NCI-H128 (cell line): ENCODE results near the gene FAM177A1.
A peak's percentile ranks its signal among the peaks of the same experiment; 100 is the strongest.
"Not testable (repeated sequence)": the region's sequence is repeated elsewhere in the genome, so short reads cannot be mapped to it uniquely, and the experiment has no call there.

ENCODE experiments used
- DNase-seq: peaks from one replicate; lab custom pipeline; 2025; ENCODE audit not compliant: unreplicated experiment; lab: John Stamatoyannopoulos, UW

Gene FAM177A1, protein sequence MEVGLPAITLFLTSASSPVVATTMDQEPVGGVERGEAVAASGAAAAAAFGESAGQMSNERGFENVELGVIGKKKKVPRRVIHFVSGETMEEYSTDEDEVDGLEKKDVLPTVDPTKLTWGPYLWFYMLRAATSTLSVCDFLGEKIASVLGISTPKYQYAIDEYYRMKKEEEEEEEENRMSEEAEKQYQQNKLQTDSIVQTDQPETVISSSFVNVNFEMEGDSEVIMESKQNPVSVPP

DNA sequence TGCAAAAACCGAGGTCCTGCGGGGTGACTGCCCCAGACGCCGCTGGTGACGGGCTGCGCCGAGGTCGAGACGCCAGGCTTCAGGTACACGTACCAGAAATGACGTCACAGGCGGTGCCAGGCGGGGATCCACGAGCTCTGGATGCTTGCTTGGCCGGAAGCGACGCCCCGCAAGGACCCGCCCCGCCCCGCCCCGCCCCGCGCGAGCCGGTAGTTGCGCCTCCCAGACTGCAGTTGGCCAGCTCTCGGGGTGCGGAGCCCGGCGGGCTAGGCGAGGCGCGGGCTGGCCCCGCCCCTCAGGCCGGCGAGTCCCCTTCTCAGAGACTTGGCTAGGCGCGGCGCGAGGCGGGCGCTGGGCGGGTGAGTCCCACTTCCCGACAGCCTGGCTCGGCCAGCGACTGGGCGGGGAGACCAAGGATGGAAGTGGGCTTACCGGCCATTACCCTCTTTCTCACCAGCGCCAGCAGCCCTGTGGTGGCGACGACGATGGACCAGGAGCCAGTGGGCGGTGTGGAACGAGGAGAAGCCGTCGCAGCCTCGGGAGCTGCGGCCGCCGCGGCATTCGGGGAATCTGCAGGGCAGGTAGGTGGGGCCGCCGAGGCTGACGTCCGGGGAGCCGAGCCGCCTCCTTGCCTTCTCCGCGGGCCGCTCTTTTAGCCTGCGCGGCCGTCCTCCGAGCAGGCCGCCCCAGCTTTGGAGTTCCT is at the start of gene FAM177A1:
Gene FAM177A1, plus strand, starts transcription at position 225 of the 703 bp plus-strand sequence. Its CDS starts 192 bp downstream, at position 417.
- peak; percentile 91 for DNase-seq

DNA sequence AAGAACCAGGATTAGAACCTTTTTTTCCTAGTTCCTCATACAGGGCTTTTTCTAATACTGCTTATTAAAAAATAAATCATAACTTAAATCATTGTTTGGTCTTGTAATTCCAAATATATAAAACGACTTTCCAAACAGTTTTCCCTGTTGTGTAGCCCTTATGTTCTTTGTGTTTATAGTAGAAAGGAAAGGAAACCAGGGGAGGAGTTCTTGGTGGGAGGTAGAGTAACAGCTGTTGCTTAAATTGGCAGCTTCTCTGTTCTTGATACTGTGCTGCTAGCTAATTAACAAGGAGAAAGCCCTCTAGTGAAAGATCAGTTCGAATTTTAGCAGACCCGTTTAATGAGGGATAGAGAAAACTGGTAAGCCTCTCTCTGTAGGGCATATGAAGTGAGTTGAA is 48.3 kb upstream of the FAM177A1 start:
- DNase-seq = no peak

- no peak for DNase-seq
Measured at GRCh38 chr14:34999500-34999899, 46.6 kb upstream of the FAM177A1 start.

DNA sequence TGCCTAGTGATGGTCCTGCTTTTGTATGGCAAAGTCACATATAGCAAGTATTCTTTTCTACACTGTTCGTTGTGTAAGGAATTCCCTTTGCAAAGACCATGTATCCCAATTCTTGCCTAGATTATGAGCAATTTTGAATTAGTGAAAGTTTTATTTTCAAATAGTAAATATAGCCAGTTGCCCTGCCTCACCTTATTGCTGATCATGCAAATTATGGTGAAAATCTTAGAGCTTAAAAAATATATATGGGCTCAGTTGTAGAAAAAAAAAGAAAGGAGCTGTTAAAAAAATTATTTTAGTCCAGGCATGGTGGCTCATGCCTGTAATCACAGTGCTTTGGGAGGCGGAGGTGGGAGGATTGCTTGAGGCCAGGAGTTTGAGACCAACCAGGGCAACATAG is 44.5 kb upstream of the FAM177A1 start:
- no peak for DNase-seq

DNA sequence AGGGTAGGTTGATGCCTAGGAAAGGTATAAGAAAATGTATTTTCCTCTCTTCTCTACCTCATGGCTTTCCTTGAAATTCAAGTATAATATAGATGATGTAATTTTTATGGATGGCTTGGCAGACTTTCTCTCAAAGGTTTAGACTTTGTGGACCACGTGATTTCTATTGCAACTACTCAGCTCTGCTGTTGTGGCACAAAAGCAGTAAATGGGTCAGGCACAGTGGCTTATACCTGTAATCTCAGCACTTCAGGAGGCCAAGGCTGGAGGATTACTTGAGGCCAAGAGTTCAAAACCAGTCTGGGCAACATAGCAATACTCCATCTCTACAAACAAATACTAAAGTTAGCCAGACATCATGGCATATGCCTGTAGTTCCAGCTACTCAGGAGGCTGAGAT is 41.2 kb upstream of the FAM177A1 start:
- DNase-seq = no peak

DNA sequence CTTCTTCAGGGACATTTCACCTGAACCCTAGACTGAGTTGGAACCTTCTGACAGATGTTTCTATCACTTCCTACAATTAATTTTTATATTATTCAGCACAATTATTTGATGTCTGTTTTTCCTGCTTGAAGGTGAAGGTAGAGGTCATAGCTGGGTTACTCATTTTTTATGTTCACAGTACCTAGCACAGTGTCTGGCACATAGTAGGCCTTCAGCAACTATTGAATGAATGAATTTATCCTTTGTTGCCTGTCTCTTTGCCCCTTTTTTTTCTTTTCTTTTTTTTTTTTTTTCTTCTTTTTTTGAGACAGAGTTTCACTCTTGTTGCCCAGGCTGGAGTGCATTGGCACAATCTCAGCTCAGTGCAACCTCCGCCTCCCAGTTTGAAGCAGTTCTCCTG is 29.5 kb upstream of the FAM177A1 start:
- DNase-seq = no peak

DNA sequence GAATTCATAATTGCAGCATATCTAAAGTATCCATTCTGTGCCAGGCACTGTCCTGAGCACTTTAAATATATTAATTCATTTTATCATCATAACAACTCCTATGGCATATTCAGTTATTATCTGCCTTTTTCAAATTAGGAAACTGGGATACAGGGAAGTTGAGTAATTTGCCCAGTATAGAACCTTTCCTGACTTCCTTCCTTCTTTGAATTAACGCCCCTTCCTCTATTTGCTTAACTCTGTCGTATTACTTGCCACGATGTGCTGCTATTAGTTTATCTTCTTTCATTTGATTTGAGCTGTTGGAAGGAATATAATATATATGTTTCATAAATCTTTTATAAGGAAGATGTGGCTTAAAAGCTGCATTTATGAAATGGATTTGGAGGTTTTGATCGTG is 25.4 kb upstream of the FAM177A1 start:
- DNase-seq = no peak

DNA sequence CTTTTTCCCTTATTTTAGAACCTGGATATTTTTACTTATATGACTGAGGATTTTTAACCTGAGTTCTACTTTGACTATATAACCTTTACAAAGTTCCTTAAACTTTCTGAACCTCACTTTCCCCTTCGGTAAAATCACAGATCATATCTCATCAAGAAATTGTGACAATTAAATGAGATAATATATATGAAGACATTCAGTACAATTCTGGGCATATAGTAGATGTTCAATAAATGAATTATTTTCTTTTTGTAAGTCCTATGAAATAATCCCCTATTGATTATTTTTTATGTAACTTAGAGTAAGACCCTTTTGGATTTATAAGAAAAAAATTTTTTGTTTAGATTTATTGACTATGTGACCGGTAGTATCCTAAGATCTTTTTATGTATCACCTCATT is 17.6 kb upstream of the FAM177A1 start:
- no peak for DNase-seq

DNA sequence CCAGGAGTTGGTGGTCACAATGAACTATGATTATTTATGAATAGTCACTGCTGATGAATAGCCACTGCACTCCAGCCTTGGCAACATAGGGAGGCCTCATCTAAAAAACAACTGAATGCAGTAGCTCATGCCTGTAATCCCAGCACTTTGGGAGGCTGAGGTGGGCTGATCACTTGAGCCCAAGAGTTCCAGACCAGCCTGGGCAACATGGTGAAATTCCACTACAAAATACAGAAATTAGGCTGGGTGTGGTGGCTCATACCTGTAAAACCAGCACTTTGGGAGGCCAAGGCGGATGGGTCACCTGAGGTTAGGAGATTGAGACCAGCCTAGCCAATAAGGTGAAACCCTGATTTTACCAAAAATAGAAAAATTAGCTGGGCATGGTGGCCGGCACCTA is 13.5 kb upstream of the FAM177A1 start:
- no peak for DNase-seq

- no peak for DNase-seq
Measured at GRCh38 chr14:35034440-35034833, 11.6 kb upstream of the FAM177A1 start.

GRCh38 chr14:35034944-35035554 is 11.0 kb upstream of the FAM177A1 start:
- DNase-seq = not testable (repeated sequence)

DNA sequence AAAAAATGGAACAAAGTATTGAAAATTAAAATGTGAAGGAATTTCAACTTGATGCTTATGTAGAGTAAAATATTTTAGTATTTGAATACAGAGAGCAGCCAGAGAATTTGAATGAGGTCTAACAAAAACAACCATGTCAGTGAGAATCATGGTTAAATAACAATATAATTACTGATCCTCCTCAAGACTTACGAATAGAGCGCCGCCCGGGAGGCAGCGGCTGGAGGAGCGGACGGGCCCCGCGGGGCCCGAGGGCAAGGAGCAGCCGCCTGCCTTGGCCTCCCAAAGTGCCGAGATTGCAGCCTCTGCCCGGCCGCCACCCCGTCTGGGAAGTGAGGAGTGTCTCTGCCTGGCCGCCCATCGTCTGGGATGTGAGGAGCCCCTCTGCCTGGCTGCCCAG is 7.8 kb upstream of the FAM177A1 start:
- DNase-seq = not testable (repeated sequence)

DNA sequence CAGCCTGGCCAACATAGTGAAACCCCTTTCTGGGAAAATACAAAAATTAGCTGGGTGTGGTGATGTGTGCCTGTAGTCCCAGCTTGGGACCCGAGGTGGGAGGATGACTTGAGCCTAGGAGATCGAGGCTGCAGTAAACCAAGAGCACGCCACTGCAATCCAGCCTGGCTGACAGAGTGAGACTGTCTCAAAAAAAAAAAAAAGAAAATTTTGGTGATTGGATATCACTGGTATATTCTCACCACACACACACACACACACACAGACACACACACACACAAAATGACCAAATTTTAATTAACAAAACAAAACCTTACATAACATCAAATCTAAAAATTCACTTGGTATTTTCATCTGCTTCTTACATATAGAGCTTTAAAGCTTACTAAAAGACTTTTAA is 3.4 kb upstream of the FAM177A1 start:
- no peak for DNase-seq

DNA sequence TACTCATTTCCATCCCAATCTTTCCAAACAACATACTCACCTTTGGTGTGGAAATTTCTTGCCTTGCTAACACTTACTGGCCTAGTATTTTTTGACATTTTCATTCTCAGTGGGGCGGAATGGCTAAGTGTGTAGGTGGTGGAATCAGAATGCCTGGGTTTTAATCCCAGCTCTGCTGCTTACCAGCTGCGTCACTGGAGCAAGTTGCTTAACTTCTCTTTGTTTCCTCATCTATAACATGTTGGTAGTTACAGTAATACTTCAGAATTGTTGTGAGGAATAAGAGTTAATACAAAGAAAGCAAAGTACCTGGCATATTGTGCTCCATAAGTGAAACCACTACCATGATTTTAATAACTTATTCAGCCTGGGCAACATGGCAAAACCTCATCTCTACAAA is 3.0 kb upstream of the FAM177A1 start:
- no peak for DNase-seq

DNA sequence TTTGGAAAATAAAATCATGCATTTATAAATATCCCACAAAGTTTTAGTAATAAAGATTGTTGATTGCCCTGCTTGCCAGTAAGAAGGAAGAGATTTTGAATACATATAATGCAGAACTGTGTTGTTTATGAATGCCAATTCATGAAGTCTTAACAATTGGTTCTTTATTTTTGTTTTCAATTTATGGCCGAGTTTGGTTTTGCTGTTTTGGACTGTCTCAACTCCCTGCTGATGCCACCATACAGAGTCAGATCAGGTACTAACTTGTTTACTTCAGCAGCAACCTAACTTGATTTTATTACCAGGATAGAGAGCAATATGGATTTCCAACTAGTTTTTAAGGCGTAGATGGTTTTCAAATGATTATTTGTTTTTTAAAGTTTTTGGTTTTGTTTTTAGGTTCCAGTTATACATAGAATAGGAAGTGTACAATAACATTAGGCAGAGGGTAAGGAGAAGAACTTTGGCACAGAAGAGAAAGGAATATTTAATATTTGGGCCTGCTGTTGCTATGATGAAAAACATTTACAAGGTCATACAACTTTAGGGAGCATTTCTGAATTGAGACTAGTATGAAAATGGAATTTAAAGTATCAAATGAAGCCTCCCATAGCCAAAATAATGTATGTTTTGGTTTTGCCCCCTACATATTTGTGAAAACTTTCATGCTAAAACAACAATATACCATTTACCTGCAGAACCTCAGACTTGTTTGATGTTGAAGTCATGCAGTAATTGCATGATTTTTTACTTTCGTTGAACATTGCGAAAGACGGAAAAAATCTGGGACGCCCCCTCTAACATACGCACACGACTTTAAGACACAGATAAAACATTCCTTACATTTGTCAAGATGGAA is 904 bp upstream of the FAM177A1 start:
- no peak for DNase-seq

DNA sequence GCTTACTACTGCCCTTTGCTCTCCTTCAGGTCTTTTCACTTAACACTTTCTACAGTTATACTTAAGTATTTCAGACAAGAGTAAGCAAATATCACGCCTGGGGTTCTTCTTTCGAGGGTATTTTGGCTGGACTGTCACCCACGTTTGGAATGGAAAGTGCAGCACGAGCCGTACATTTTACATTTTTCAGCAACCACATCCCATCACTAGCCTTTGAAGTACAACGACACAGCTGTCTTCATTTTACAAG is 349 bp upstream of the FAM177A1 start:
- no peak for DNase-seq

GRCh38 chr14:35046751-35047536 is 872 bp downstream of the FAM177A1 start:
- no peak for DNase-seq

DNA sequence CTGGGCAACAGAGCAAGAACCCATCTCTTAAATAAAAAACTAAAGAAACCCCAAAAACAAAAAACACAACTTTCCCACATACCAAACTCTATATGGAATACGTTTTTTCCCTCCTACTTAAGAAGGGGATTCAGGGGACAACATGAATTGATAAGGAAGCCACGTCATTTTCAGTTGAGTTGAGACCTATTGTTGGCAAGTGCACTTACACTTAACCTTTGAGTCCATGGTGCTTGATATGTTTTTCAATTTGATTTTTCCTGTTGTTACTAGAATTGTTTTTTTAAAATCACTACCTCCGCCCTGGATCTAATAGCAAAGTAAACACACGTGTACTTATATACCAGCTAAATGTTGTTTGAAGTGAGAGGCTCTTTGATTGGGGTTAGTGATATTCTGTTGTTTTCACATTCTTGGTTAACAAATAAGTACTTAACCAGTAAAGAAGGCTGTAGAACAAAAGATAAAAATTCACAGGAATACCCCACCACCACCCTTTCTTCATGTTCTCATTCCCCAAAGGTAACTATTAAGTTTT is 2.0 kb downstream of the FAM177A1 start:
- DNase-seq = no peak

DNA sequence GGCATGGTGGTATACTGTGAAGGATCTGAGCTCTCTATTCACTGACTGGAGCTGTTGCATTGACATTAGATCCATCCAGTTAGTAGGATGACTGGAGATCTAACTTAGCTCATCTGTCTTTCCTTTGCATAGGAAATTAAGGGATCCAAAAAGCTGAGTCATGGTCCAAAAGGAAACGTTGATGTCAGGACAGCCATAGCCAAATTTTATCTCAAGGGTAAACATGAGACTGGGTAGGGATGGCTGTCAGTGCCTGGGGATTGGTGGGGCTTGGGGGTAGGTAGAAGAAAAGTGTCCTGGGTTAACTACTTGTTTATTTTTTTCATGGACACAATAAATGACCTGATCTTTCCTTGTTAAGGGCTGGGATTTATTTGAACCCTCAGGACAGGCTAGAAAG is 4.6 kb downstream of the FAM177A1 start:
- DNase-seq = no peak

DNA sequence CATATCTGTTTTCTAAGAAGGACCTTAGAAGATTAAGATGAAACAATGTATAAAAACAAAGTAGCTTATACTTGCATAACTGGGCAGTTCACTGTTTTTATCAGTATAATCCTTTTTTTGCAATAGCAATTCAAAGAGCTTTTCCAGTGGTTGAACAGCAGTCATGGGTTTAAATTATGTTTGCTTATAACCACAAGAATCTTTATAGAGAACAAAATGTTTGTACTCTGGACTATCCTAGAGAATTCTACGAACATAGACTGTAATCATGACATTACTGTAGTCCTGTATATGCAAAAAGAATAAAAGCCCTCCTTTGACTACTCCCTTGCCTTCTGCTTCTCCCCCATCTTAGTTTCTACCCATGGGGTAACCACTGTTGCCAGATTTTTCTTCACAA is 5.7 kb downstream of the FAM177A1 start:
- DNase-seq = no peak

- DNase-seq = no peak
Measured at GRCh38 chr14:35052637-35053036, 6.6 kb downstream of the FAM177A1 start.
